GM19099 (cell line): ENCODE results near the gene SMIM21.

Experiments used
- POLR2A ChIP-seq: IDR thresholded peaks from 3 replicates; pipeline ENCODE4 v1.6.1; 2011; ENCODE audit warnings: low read depth; ENCODE audit not compliant: insufficient read length; ENCODE audit errors: extremely low read depth

The SMIM21 gene

GRCh38 chr18:75438891-75439290 is 11.4 kb upstream of the SMIM21 start:
- TF ChIP-seq POLR2A: no peak

DNA sequence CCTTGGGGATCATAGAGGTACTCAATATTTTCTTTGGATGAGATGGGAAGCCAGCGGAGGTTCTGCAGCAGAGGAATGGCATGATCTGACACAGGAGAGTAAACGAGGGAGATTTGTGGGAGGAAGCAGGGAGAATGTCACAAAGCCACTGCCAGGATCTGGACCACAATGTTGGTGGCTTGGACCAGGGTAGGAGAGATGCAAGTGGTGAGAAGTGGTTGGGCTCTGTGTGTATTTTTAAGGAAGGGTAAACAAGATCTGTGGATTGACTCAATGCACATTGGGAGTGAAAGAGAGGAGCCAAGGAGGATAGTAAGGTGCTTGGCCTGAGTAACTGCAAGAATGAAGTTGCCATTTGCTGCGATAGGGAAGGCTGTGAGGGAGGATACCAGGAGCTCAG is 10.5 kb upstream of the SMIM21 start:
- TF ChIP-seq POLR2A: no peak

- no peak for TF ChIP-seq POLR2A
These were observed 5.6 kb upstream of the SMIM21 start for GRCh38 chr18:75433098-75433497.

- no peak for TF ChIP-seq POLR2A
These were observed 2.5 kb upstream of the SMIM21 start for GRCh38 chr18:75429975-75430374.

GRCh38 chr18:75428490-75428889 is 987 bp upstream of the SMIM21 start:
- no peak for TF ChIP-seq POLR2A

GRCh38 chr18:75422341-75422910 is 5.1 kb downstream of the SMIM21 start:
- TF ChIP-seq POLR2A: no peak

GRCh38 chr18:75421656-75422055 is 5.8 kb downstream of the SMIM21 start:
- TF ChIP-seq POLR2A: no peak

DNA sequence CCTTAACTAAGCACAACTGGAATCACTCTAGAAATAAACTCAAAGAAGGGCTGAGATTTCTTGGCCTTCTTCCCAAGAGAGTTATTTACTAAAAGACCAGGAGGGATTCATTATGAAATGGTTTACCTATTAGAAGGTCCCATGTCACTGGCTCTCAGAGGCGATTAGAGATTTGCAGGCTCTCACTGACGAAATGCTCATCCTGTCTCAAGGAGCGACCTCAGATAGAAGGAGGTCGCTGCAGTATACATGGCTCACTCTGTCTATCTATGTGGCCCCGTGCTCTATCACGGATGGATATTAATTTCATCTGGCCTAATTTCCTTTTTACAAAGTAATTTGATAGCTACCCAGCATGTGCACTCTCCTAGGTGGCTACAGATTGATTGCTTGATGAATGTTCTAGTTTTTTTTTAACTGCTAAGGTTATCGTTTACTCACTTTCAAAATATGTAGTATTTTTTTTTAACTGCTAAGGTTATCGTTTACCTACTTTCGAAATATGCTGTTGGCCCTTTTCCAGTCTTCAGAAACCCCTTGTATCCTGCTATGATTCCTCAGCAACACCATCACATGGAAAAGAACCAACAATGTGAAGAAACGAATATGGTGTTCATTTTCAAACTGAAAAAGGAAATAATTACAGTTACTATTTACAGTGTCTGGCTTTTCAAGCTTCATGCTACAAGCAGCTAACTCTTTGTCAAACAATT is 9.1 kb downstream of the SMIM21 start:
- TF ChIP-seq POLR2A: no peak

DNA sequence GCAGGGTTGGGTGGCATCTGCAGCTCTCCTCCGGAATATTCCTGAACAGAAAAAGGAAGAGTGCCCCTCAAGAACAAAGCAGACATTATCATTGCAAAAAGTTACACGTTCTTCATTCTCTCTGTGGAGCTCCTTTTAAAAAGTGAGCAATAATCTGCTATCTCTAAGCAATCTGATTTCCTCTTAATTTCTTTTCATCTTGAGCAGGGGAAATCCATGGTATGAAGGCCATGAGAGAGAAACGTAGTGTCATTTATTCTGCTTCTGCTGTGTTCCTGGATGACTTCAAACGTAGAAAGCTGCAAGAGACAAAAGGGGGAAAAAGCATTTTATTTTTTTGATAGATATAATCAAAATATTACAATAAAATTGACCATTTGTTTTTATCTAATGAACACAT is 16.9 kb downstream of the SMIM21 start:
- no peak for TF ChIP-seq POLR2A

- TF ChIP-seq POLR2A: no peak
These were observed 17.7 kb downstream of the SMIM21 start for GRCh38 chr18:75409806-75410205.

DNA sequence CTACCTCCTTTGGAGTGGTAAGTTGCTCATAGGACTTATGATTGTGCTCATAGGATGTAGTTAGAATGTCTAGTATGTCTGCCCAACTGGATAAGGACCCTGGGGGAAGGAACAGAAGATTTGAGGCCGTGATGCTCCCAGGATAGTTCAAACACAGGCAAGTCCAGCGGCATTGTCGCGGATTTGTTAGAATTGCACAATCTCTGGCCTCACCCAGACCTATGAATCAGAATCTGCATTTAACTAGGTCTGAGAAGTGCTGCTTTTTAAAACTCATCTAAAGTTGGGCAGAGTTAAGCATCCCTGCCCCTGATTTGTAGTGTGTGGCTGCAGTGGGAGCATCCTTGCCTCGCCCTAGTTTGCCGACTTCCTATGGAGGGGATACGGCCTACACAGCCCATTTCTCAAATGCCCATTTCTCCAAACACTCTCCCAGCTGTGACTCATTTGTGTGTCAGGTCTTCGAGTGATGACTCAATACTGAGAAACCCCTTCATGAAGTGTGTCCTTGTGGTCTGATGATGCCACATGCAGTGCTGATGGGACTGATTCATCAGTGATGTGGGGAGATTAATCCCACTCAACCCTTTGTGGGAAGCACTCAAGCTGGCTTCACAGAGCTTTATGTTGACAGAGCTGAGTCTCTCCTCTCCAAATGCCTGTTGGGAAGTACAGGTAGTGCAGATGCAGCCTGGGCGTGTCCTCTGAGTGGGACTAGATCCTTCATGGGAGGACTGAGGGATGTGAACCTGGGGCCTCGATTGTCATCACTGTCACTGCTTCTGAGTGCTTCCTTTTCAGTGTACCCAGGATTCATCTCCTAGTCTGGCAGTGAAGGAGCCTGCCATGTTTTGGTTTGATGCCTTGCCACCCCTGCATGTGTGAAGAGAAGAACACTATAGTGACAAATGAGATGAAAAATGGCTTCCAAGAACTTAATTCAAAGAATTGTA is 18.7 kb downstream of the SMIM21 start:
- no peak for TF ChIP-seq POLR2A

DNA sequence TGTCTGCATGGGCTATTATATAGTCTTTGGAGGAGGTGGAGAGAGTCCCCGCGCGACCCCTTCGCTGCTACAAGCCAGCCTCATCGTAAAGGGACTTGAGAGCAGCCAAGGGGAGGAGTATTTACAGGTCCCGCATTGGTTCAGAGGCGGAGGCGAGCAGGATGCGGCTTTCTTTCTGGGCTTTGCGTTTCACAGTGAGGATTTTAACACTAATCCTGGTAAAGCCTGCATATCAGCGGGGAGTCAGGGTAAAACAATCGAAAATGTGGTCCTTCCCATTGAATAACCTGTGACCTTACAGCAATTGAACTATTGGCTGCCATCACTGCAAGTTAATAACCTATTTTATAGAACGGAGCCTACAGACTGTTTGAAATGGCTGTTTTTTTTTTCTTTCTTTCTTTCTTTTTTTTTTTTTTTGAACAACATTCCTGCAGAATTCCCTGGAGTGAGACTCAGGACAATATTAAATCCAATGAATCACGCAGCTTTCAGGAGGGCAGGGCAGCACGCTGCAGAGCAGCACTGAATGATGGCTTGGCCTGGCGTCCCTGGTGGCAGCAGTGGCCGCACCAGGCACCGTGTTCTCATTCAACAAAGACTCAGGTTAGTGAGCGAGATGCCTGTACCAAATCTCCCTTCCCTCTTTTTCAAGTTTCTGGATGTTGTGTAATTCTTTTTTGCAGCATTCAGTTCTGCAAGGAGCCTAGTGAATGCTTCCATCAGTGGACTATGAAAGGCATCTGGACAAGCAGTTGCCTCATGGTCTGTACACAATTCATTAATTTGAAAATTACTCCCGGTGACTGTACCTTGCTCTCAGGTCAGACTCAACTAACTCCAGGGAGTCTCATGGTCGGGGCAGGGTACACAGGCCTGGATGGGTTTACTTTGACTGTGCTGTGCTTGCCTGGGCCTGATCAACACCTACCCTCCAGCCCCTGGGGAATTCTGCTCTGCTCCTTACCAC is 19.8 kb downstream of the SMIM21 start:
- no peak for TF ChIP-seq POLR2A

GRCh38 chr18:75406491-75407445 is 20.7 kb downstream of the SMIM21 start:
- TF ChIP-seq POLR2A: no peak
